CD4-positive, CD25-positive, alpha-beta regulatory T cell (primary cell): ENCODE results near the gene GFOD2. TPM values are rescaled to one million over a fixed set of nuclear protein-coding genes. Genes with fewer than 3 reads are reported as not detected.
A peak's percentile ranks its signal among the peaks of the same experiment; 100 is the strongest.

ENCODE experiments used
- ATAC-seq, 2 donors: fragments of 150-1000 bp; cut with Tn5 transposase; one replicate each; pipeline ENCODE4 v1.10.0; 2021; ENCODE audit warnings: low read depth in 2 of 2, moderate number of reproducible peaks in 2 of 2, moderate library complexity in 1 of 2
- DNase-seq, 3 donors: peaks; one replicate each; pipeline versions ENCODE4 v3.0.0 to v3.0.0-alpha.2; 2012 to 2022; ENCODE audit warnings: mixed read lengths in 1 of 3
- H3K27ac ChIP-seq: one replicate; pipeline ENCODE4 v1.7.0; 2013; ENCODE audit warnings: mild to moderate bottlenecking, low read length; ENCODE audit not compliant: insufficient read depth, poor library complexity, severe bottlenecking
- H3K27me3 ChIP-seq: one replicate; pipeline ENCODE4 v1.7.0; 2013; ENCODE audit warnings: low read length; ENCODE audit not compliant: control insufficient read depth, insufficient read depth
- H3K36me3 ChIP-seq: one replicate; pipeline ENCODE4 v1.7.0; 2013; ENCODE audit warnings: mild to moderate bottlenecking, low read length, moderate library complexity; ENCODE audit not compliant: control insufficient read depth, insufficient read depth
- H3K4me1 ChIP-seq: 2 replicates; pipeline ENCODE4 v1.7.0; 2013; ENCODE audit warnings: mild to moderate bottlenecking, low read length; ENCODE audit not compliant: insufficient read depth, control insufficient read depth, poor library complexity, severe bottlenecking
- H3K4me3 ChIP-seq: one replicate; pipeline ENCODE4 v1.7.0; 2013; ENCODE audit warnings: low read depth, mild to moderate bottlenecking, low read length, moderate library complexity
- H3K9me3 ChIP-seq, 2 experiments: 1 replicate in 1 of 2; 2 replicates in 1 of 2; pipeline ENCODE4 v1.7.0; 2013; ENCODE audit warnings: low read length in 2 of 2, mild to moderate bottlenecking in 1 of 2, moderate library complexity in 1 of 2; ENCODE audit not compliant: control insufficient read depth in 2 of 2
- H3K27ac Mint-ChIP-seq, 3 donors: one replicate each; pipeline ENCODE4 v1.8.0; 2020 to 2022; ENCODE audit warnings: mild to moderate bottlenecking in 3 of 3, mixed read lengths in 3 of 3, moderate library complexity in 2 of 3
- H3K27me3 Mint-ChIP-seq: one replicate; pipeline ENCODE4 v1.8.0; 2022; ENCODE audit warnings: mild to moderate bottlenecking, mixed read lengths
- H3K36me3 Mint-ChIP-seq: one replicate; pipeline ENCODE4 v1.8.0; 2020; ENCODE audit warnings: mixed read lengths
- H3K4me1 Mint-ChIP-seq, 4 donors: one replicate each; pipeline ENCODE4 v1.8.0; 2020 to 2022; ENCODE audit warnings: mixed read lengths in 4 of 4, mild to moderate bottlenecking in 1 of 4
- H3K4me3 Mint-ChIP-seq, 4 donors: one replicate each; pipeline ENCODE4 v1.8.0; 2020 to 2022; ENCODE audit warnings: mild to moderate bottlenecking in 4 of 4, mixed read lengths in 4 of 4, moderate library complexity in 3 of 4
- H3K9me3 Mint-ChIP-seq, 7 donors: one replicate each; pipeline ENCODE4 v1.8.0; 2020 to 2022; ENCODE audit warnings: mixed read lengths in 7 of 7, mild to moderate bottlenecking in 3 of 7, moderate library complexity in 2 of 7
- polyA plus RNA-seq, 4 donors: library from polyadenylated mRNA; unstranded; fragments of 300-500 nt; fragmentation: Illumina TruSeq; gene quantifications; one replicate each; pipeline ENCODE4 v1.2.3, GENCODE V29; 2021
- total RNA-seq: library from RNA; stranded (reverse); gene quantifications from one replicate; pipeline ENCODE4 v1.2.3, GENCODE V29; 2022

Gene GFOD2
- total and polyA plus RNA-seq, 5 donors from 2014 or later = 9.0 to 12.1 (median 11.4) TPM

DNA sequence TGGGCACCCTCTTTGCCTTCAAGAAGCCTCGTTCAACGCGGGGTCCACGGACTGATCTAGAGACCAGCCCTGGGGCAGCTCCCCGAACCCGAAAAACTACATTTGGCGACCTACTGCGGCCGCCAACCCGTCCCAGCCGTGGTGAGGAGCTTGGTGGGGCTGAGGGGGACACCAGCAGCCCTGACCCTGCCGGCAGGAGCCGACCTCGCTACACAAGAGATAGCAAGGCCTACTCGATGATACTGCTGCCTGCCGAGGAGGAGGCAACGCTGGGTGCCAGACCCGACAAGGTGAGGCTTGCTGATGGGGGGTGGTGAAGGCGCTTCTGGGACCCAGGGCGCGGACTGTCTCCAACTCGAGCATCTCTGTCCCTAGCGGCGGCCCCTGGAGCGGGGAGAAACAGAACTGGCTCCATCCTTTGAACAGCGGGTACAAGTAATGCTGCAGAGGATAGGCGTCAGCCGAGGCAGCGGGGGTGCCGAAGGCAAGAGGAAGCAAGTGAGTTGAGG, 64.7 kb downstream of the GFOD2 start:
- H3K36me3 Mint-ChIP-seq = peaks cover 30% of the 10 kb centered on the region
- H3K27ac Mint-ChIP-seq = peak overlapping the region in 1 of 3 donors; percentile 79
- DNase-seq (no peak), ATAC-seq (no peak)
- no peaks in the 10 kb centered on the region for H3K9me3 Mint-ChIP-seq
- Histone ChIP-seq H3K4me3 (no peak overlapping the region), H3K4me1 (peaks cover 16% of the 10 kb centered on the region), H3K27me3 (no peaks in the 10 kb centered on the region), H3K27ac (no peak overlapping the region), H3K36me3 (peaks cover 55% of the 10 kb centered on the region), H3K9me3 (no peaks in the 10 kb centered on the region)
- peak overlapping the region in 1 of 4 donors; percentile 58 for H3K4me3 Mint-ChIP-seq
- H3K27me3 Mint-ChIP-seq = no peaks in the 10 kb centered on the region
- peaks cover 0 to 41% (median 15%) of the 10 kb centered on the region in 4 donors for H3K4me1 Mint-ChIP-seq

DNA sequence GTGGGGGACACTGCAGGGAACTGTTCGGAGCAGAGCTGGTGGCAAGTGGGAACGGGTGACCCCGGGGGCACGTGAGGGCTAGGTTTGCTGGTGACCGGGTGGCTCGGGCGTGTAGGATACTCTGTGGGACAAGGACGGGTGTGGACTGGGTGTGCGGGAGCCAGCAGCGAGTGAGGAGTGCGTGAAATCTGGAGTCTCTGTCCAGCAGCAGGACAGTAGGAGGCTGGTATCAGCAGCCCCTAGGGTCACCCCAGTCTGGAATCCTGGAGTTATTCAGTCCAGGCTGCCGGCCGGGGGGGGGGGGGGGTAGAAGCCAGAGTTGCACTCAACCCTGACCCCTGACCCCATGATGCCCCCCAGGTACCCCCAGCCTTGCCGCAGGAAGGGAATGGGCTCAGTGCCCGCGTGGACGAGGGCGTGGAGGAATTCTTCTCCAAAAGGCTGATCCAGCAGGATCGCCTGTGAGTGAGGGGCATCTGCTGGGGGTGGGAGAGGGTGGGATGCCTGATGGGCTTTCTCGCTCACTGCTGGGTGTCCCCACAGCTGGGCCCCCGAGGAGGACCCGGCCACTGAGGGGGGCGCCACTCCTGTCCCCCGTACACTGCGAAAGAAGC, 65.2 kb downstream of the GFOD2 start:
- no peaks in the 10 kb centered on the region for H3K9me3 ChIP-seq
- peaks cover 10% of the 10 kb centered on the region for H3K4me1 ChIP-seq
- Mint-ChIP-seq H3K27ac (no peak overlapping the region), H3K36me3 (peaks cover 30% of the 10 kb centered on the region), H3K9me3 (no peaks in the 10 kb centered on the region), H3K4me1 (peaks cover 0 to 37% (median 13%) of the 10 kb centered on the region in 4 donors), H3K4me3 (no peak overlapping the region), H3K27me3 (no peaks in the 10 kb centered on the region)
- no peak overlapping the region for H3K4me3 ChIP-seq
- H3K27ac ChIP-seq = no peak overlapping the region
- ATAC-seq (no peak), DNase-seq (no peak)
- peaks cover 60% of the 10 kb centered on the region for H3K36me3 ChIP-seq
- H3K27me3 ChIP-seq = no peaks in the 10 kb centered on the region

DNA sequence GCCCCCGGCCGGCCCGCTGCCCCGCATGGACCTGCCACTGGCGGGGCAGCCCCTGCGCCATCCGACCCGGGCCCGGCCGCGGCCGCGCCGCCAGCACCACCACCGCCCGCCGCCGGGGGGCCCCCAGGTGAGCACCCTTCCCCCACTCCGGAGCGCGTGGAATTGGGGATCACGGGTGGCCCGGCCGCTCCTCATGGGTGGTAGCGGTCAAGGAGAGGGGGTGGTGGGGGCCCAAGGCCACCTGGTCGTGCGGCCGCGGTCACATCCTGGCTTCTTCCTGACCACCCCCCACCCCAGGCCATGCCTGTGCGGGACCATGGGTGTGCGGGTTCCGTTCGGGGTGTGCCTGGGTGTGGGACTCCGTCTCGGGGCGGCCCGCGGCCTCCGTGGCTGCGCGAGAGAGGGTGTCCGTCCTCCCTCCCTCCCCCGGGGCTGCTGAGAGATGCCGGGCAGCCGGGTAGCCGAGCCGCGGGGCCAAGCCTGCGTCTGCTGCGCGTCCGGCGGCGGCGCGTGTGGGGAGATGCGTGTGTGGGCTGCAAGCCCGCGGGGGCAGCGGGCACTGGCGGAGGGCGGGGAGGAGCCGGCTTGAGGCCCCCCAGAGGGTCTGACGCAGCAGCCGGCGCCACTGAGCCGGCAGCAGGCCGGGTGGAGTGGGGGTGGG, 65.9 kb downstream of the GFOD2 start:
- Mint-ChIP-seq H3K36me3 (peaks cover 30% of the 10 kb centered on the region), H3K9me3 (no peaks in the 10 kb centered on the region), H3K4me3 (no peak overlapping the region), H3K27ac (no peak overlapping the region), H3K27me3 (no peaks in the 10 kb centered on the region), H3K4me1 (peaks cover 0 to 31% (median 11%) of the 10 kb centered on the region in 4 donors)
- Histone ChIP-seq H3K36me3 (peaks cover 66% of the 10 kb centered on the region), H3K9me3 (no peaks in the 10 kb centered on the region), H3K27ac (no peak overlapping the region), H3K4me3 (no peak overlapping the region), H3K27me3 (no peaks in the 10 kb centered on the region), H3K4me1 (peaks cover 4% of the 10 kb centered on the region)
- DNase-seq (no peak), ATAC-seq (no peak)

DNA sequence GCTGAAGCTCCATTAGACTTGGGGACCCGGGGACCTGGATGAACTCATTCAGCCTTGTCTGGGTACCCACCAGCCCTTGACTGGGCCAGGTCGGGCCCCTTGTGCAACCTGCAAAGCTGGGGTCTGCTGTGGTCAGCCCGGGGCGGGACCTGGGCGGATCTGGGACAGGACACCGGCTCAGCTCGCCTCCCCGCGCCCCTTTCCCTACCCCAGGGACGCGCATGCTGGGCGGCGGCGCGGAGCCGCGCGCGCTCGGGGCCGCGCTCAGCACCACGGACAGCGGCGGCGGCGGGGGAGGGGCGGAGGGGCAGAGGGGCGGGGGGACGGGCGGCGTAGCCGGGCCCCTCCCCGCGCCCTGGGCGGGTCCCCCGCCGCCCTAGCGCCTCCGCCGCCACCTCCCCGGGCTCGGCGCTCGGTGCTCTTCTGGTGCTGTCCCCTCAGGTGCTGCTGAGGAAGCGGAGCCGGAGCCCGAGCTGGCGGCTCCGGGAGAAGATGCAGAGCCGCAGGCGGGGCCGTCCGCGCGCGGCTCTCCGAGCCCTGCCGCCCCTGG, 66.5 kb downstream of the GFOD2 start:
- no peak for ATAC-seq
- H3K27me3 ChIP-seq = no peaks in the 10 kb centered on the region
- H3K4me1 ChIP-seq = no peaks in the 10 kb centered on the region
- no peaks in the 10 kb centered on the region for H3K27me3 Mint-ChIP-seq
- H3K9me3 Mint-ChIP-seq = no peaks in the 10 kb centered on the region
- peaks cover 30% of the 10 kb centered on the region for H3K36me3 Mint-ChIP-seq
- H3K9me3 ChIP-seq = no peaks in the 10 kb centered on the region
- H3K4me3 ChIP-seq = no peak overlapping the region
- no peak overlapping the region for H3K4me3 Mint-ChIP-seq
- H3K4me1 Mint-ChIP-seq = peaks cover 0 to 26% (median 11%) of the 10 kb centered on the region in 4 donors
- DNase-seq = no peak
- no peak overlapping the region for H3K27ac ChIP-seq
- H3K36me3 ChIP-seq = peaks cover 66% of the 10 kb centered on the region
- no peak overlapping the region for H3K27ac Mint-ChIP-seq

GRCh38 chr16:67651847-67652246, 67.3 kb downstream of the GFOD2 start:
- Histone ChIP-seq H3K27me3 (no peaks in the 10 kb centered on the region), H3K36me3 (peaks cover 70% of the 10 kb centered on the region), H3K27ac (no peak overlapping the region), H3K9me3 (no peaks in the 10 kb centered on the region), H3K4me3 (no peak overlapping the region), H3K4me1 (peaks cover 4% of the 10 kb centered on the region)
- no peaks in the 10 kb centered on the region for H3K9me3 Mint-ChIP-seq
- peak overlapping the region in 1 of 4 donors; percentile 38 for H3K4me3 Mint-ChIP-seq
- peaks cover 30% of the 10 kb centered on the region for H3K36me3 Mint-ChIP-seq
- no peak overlapping the region for H3K27ac Mint-ChIP-seq
- H3K4me1 Mint-ChIP-seq = peaks cover 0 to 26% (median 11%) of the 10 kb centered on the region in 4 donors
- no peaks in the 10 kb centered on the region for H3K27me3 Mint-ChIP-seq
- no peak for DNase-seq
- ATAC-seq = no peak

DNA sequence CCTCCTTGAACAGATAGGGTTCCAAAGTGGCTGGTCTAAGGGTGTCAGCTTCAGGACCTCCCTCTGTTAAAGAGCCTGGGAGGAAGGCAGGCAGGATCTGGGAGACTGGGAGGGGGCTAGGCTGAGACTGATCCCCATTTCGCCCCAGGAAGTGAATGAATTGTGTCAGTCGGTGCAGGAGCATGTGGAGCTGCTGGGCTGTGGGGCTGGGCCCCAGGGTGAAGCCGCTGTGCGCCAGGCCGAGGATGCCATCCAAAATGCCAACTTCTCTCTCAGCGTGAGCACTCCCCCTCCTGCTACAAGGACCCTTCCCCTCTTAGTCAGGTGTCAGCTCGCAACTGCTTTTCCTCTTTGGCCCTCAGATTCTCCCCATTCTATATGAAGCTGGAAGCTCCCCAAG, 68.1 kb downstream of the GFOD2 start:
- Histone ChIP-seq H3K27me3 (no peaks in the 10 kb centered on the region), H3K4me3 (no peak overlapping the region), H3K4me1 (peaks cover 12% of the 10 kb centered on the region), H3K27ac (no peak overlapping the region), H3K9me3 (no peaks in the 10 kb centered on the region), H3K36me3 (peaks cover 66% of the 10 kb centered on the region)
- H3K27me3 Mint-ChIP-seq = no peaks in the 10 kb centered on the region
- DNase-seq (no peak), ATAC-seq (no peak)
- H3K4me1 Mint-ChIP-seq = peaks cover 0 to 31% (median 12%) of the 10 kb centered on the region in 4 donors
- H3K27ac Mint-ChIP-seq = peak overlapping the region in 1 of 3 donors; percentile 92
- H3K4me3 Mint-ChIP-seq = peak overlapping the region in 1 of 4 donors; percentile 4
- peaks cover 30% of the 10 kb centered on the region for H3K36me3 Mint-ChIP-seq
- no peaks in the 10 kb centered on the region for H3K9me3 Mint-ChIP-seq

- H3K36me3 ChIP-seq = peaks cover 56% of the 10 kb centered on the region
- Mint-ChIP-seq H3K9me3 (no peaks in the 10 kb centered on the region), H3K4me1 (peaks cover 0 to 33% (median 9%) of the 10 kb centered on the region in 4 donors), H3K36me3 (peaks cover 23% of the 10 kb centered on the region), H3K4me3 (peak overlapping the region in 1 of 4 donors; percentile 70), H3K27ac (peak overlapping the region in 2 of 3 donors; percentile 9 to 92), H3K27me3 (no peaks in the 10 kb centered on the region)
- H3K4me3 ChIP-seq = no peak overlapping the region
- ATAC-seq (no peak), DNase-seq (no peak)
- H3K9me3 ChIP-seq = no peaks in the 10 kb centered on the region
- peaks cover 22% of the 10 kb centered on the region for H3K4me1 ChIP-seq
- H3K27ac ChIP-seq = no peak overlapping the region
- H3K27me3 ChIP-seq = no peaks in the 10 kb centered on the region
Observed at GRCh38 chr16:67650023-67650422, 69.1 kb downstream of the GFOD2 start.
